Lower leg skin (tissue), 4 donors: ENCODE results near the gene ABCC5. TPM values are rescaled to one million over a fixed set of nuclear protein-coding genes. Genes with fewer than 3 reads are reported as not detected.

ENCODE experiments used
- DNase-seq, 2 donors: peaks; one replicate each; pipeline ENCODE4 v3.0.0-alpha.2; 2019; ENCODE audit warnings: low spot score in 2 of 2
- H3K4me3 ChIP-seq: fragments of 200-600 bp; sonication (generic); 2 replicates; pipeline ENCODE4 v1.5.1; 2017; ENCODE audit warnings: mild to moderate bottlenecking, low read depth; ENCODE audit not compliant: poor library complexity, severe bottlenecking
- CTCF ChIP-seq, 3 donors: fragments of 450-650 bp; IDR thresholded peaks; one replicate each; pipeline ENCODE4 v1.5.1; 2016; ENCODE audit warnings: antibody characterized with exemption in 3 of 3, mild to moderate bottlenecking in 3 of 3, moderate library complexity in 2 of 3
- POLR2A ChIP-seq, 2 donors: fragments of 450-650 bp; IDR thresholded peaks; one replicate each; pipeline ENCODE4 v1.6.1; 2016 to 2017; ENCODE audit warnings: antibody characterized with exemption in 2 of 2, mild to moderate bottlenecking in 1 of 2, moderate library complexity in 1 of 2
- WGBS, 2 donors: methylation state at CpG; one replicate each; pipeline ENCODE4 v1.1.5; 2018; 5-methylcytosine and 5-hydroxymethylcytosine counted together
- intact Hi-C: fragments of 100-400 bp; cut with DNase I; formaldehyde crosslinking; loops from one replicate; pipeline ENCODE4 v1.15.0; 2023; ENCODE audit warnings: low total_unique reads
- total RNA-seq, 4 donors: library from RNA; depleted of rRNA; stranded (reverse); fragments of >200 nt; gene quantifications; one replicate each; pipeline ENCODE4 v1.1.0, GENCODE V29; 2016

ABCC5 gene
- total RNA-seq, 4 donors from 2014 or later, result 8.9 to 14.3 (median 11.9) TPM

DNA sequence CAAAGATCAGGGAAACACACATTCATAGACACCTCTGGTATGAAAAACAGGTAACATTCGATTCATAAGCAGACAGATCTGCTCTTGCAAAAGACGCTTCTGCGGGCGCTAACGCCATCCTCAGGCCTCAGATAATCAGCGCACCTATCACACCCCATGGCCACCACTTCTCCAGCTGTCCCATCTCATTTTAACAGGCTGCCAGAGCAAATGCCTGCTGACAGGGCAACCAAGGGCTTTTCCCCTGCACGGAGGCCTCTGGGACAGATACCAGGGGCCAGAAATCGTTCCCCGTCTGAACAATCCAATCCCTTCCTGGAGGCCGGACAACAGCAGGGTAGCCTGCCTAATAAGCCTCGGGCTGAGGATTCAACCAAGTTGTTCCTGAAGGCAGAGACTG is 15.2 kb downstream of the ABCC5 start:
- TF ChIP-seq POLR2A (IDR thresholded peaks at IDR 0.05), result no peak
- WGBS, 2 donors, result 90 to 92% methylated on average over 11 of the region's 11 CpGs
- no peak overlapping the region for H3K4me3 ChIP-seq
- no peak for DNase-seq
- intact Hi-C loops, result no loop called here

DNA sequence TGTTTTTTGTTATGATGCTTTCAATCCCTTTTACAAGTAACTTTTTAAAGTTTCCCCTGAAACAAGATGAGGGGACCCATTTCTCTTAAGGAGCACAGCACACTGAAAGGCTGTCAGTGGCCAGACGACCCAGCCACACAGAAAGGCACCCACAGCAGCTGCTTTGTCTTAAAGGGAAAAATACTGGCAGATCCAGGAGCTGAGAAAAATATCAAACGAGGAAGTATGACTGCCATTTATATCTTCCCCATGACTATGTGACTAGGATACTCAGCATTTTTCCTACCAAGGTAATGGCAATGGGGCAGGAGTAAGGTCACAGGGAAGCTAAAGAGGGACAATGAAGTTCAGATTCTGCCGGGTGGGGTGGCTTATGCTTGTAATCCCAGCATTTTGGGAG is 15.9 kb downstream of the ABCC5 start:
- TF ChIP-seq POLR2A (IDR thresholded peaks at IDR 0.05) (no peak), CTCF (IDR thresholded peaks at IDR 0.05) (no peak)
- DNase-seq, result no peak
- intact Hi-C loops, result no loop called here
- 69 to 85% methylated on average over 3 of the region's 3 CpGs for WGBS, 2 donors
- H3K4me3 ChIP-seq, result no peak overlapping the region

DNA sequence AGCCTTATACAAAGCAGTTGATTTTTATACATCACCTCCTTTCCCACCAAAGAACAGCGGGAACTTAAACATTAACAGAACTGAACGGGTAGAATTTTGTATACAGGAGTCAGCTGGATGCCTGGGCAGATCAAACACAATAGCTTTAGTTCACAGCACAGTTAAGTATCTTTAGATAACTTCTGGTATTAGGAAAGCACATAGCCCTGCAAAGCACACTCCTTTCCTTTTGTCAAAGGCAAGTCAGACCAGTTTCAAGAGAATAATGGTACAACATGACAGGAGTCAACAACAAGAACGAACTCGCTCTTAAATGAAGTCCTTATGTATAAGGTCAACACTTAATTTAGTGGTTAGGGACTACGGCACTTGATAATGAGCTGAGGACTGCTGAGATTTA is 26.3 kb downstream of the ABCC5 start:
- TF ChIP-seq CTCF (IDR thresholded peaks at IDR 0.05) (no peak), POLR2A (IDR thresholded peaks at IDR 0.05) (no peak)
- no peak for DNase-seq
- H3K4me3 ChIP-seq, result no peak overlapping the region
- WGBS, 2 donors, result 50 to 65% methylated on average over 5 of the region's 5 CpGs
- intact Hi-C loops, result no loop called here

DNA sequence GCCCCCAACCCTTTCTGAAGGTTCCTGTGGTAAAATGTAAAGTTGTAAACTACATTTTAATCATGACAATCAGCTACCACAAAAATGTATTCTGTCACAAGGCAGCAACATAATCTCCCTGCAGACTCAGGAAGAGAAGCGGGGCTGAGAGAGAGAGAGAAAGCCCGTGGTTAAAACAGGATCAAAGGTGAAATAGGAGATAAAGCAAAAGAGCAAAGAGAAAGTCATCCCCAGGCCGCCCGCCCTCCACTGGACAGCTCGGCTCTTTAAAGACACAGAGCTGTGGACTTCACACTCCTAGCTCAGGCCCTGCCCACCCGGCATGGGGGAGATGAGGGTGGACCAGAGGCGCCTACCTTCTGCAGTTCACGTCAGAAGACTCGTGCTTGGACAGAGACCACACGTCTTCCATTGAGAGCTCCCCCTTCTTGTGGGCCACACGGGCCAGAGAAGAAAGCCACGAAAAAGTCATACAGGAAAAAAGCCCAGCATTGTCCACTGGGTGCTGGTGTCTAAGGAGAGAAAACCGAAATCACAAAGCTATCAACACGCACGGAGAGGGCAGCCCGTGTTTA is 29.4 kb downstream of the ABCC5 start:
- intact Hi-C loops, result no loop called here
- TF ChIP-seq POLR2A (IDR thresholded peaks at IDR 0.05) (no peak), CTCF (IDR thresholded peaks at IDR 0.05) (no peak)
- DNase-seq, result no peak
- no peak overlapping the region for H3K4me3 ChIP-seq
- WGBS, 2 donors, result 87 to 90% methylated on average over 16 of the region's 16 CpGs

GRCh38 chr3:183987000-183987600 is 30.6 kb downstream of the ABCC5 start:
- TF ChIP-seq POLR2A (IDR thresholded peaks at IDR 0.05) (no peak), CTCF (IDR thresholded peaks at IDR 0.05) (no peak)
- WGBS, 2 donors, result 42 to 54% methylated on average over 11 of the region's 11 CpGs
- H3K4me3 ChIP-seq, result no peak overlapping the region
- intact Hi-C loops, result no loop called here
- no peak for DNase-seq

DNA sequence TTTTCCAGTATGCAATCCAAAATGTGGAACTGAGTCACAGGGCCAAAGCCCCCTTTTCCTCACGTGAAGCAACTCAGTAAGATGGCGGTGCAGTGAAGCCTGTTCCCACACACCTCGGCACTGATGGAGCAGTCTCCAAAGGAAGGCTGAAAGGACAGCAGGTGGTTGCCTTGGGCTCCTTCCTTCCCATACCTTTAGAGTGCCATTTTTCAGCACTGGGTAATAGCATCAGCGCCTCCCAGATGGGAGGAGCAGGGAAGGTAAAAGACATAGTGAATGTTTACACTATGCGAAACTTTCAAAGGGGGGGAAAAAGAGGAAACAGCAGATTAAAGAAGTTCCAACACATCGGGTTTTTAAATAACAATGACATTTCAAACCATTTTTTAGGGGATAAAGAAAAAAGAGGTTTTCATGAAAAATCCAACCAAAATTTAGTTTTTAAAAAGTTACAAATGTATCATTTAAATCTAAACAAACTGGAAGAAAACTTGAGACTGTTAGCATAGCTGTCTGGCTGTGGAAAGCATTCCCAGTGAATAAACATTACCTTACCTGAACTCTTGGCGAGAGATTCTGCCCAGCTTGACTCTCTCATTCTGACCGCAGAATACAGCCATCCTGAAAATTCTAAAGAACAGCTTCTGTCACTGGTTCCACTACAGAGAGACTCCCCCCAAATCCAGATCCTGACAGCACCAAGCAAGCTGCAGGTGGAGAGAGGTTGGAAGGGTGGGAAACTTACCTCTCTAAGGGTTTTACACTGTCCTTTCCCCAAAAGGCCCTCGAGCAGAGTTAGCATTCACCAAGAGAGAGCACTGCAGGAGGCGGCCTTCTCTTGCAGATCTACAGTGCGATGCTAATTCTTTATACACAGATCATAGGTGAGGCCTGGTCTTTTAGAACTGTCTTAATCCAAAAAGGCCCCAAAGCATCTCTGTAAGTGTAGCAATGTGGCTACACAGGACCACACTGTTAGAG is 32.6 kb downstream of the ABCC5 start:
- TF ChIP-seq POLR2A (IDR thresholded peaks at IDR 0.05) (no peak), CTCF (IDR thresholded peaks at IDR 0.05) (no peak)
- intact Hi-C loops, result no loop called here
- 84 to 87% methylated on average over 11 of the region's 11 CpGs for WGBS, 2 donors
- DNase-seq, result no peak
- H3K4me3 ChIP-seq, result no peak overlapping the region
